NB4 (cell line): ENCODE data around the gene TMA7B.
"Not testable (repeated sequence)": the region's sequence is repeated elsewhere in the genome, so short reads cannot be mapped to it uniquely, and the experiment has no call there.

Source experiments
- DNase-seq: peaks from one replicate; pipeline ENCODE4 v3.0.0; 2010; ENCODE audit warnings: low read depth
- H3K4me3 ChIP-seq: one replicate; pipeline ENCODE4 v1.5.1; 2011; ENCODE audit warnings: mild to moderate bottlenecking, low read depth, low read length, moderate library complexity
- MAX ChIP-seq: IDR thresholded peaks from 2 replicates; pipeline ENCODE4 v1.6.1; 2011; ENCODE audit warnings: low read depth, low read length
- MYC ChIP-seq: IDR thresholded peaks from 2 replicates; pipeline ENCODE4 v1.6.1; 2011; ENCODE audit warnings: low read depth, low read length
- POLR2A ChIP-seq: IDR thresholded peaks from 2 replicates; pipeline ENCODE4 v1.6.1; 2011; ENCODE audit warnings: mild to moderate bottlenecking; ENCODE audit not compliant: insufficient read length; ENCODE audit errors: extremely low read depth
- TF ChIP-seq, protein P1 (sequence below): IDR thresholded peaks from one replicate; pipeline ENCODE4 v1.5.1; 2012; ENCODE audit warnings: low read depth, low read length

Gene TMA7B

GRCh38 chr22:39947220-39948216, 12.7 kb upstream of the TMA7B start:
- no peak overlapping the region for H3K4me3 ChIP-seq
- DNase-seq, result no peak
- TF ChIP-seq, protein P1, sequence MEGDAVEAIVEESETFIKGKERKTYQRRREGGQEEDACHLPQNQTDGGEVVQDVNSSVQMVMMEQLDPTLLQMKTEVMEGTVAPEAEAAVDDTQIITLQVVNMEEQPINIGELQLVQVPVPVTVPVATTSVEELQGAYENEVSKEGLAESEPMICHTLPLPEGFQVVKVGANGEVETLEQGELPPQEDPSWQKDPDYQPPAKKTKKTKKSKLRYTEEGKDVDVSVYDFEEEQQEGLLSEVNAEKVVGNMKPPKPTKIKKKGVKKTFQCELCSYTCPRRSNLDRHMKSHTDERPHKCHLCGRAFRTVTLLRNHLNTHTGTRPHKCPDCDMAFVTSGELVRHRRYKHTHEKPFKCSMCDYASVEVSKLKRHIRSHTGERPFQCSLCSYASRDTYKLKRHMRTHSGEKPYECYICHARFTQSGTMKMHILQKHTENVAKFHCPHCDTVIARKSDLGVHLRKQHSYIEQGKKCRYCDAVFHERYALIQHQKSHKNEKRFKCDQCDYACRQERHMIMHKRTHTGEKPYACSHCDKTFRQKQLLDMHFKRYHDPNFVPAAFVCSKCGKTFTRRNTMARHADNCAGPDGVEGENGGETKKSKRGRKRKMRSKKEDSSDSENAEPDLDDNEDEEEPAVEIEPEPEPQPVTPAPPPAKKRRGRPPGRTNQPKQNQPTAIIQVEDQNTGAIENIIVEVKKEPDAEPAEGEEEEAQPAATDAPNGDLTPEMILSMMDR, result no peak
- no peak for TF ChIP-seq POLR2A

DNA sequence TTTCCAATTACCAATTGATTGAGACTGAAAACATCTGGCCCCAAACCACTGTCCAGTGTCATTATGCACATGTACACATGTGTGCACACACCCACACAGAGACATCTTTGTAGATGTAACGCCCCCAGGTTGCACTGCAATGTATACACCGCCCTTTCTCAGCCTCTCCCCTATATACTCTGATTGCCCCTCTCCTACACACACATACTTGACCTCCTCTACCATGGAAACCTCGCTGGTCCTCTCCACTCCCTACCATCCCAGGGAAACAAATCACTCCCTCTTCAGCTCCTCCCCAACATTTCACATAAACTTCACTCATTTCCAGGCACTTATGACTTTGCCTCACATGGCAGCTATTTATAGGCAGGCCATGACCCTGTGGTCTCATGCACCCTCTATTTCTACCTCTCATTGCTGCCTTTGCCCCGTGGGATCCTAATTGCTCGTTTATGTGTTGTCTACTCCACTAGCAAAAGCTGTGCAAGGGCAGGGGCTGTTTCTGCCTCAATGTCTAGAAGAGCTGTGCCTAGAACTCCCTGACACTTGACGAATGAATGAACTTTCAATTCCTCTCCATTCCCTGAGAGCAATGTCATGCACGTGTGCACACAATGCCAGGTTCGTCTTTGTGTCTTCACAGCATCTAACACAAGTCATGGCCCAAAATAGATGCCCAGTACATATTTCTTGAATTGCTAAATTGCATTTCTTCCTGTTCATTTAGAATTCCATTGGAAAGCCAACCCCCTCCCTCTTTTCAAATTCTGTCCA, 10.0 kb upstream of the TMA7B start:
- TF ChIP-seq MAX, result no peak
- TF ChIP-seq, protein P1, result no peak
- TF ChIP-seq MYC, result no peak
- TF ChIP-seq POLR2A, result no peak
- no peak for DNase-seq
- no peak overlapping the region for H3K4me3 ChIP-seq

DNA sequence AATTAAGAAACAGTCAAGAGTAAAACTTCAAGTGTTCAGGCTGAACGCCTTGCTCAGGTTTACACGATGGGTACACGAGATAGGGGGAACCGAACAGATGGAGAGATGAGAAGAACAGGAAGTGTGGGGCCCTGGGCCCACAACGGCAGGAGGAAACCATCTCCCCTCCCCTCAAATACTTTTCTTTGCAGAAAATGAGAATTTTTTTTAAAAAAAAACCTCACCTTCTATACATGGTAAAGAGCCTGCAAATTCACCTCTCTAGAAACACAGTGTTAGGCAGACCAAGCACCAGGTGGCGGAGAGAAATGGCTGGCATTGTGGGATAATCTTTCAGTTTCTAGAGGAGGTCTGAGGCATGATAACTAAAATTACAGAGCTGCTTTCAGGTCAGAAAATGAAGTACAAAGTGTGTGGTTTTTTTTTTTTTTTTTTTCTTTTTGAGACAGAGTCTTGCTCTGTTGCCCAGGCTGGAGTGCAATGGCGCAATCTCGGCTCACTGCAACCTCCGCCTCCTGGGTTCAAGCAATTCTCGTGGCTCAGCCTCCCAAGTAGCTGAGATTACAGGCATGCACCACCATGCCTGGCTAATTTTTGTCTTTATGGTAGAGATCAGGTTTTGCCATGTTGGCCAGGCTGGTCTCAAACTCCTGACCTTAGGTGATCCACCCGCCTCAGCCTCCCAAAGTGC, 8.4 kb upstream of the TMA7B start:
- not testable (repeated sequence) for H3K4me3 ChIP-seq, DNase-seq

GRCh38 chr22:39952347-39952746, 7.8 kb upstream of the TMA7B start:
- H3K4me3 ChIP-seq, result no peak overlapping the region
- DNase-seq, result no peak
- TF ChIP-seq POLR2A (no peak), MAX (no peak), MYC (no peak)
- TF ChIP-seq, protein P1, result no peak

DNA sequence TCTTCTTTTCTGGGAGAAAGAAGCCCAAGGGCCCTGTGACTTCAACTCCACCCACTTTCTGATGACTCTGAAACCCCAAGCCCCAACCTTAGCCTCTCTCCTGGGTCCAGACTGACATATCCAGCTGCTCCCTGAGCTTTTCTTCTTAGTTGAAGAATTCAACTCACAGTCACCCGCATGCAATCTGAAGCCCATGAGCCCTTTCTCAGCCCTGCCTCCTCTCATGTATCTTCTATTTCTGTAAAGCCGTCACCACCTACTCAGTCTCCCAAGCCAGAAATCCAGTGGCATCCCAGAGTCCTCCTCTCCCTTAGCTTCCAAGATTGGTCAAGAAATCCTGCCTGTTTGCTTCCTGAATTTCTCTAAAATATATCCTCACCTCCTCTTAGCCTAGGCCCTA, 7.1 kb upstream of the TMA7B start:
- TF ChIP-seq, protein P1, result no peak
- TF ChIP-seq MYC (no peak), MAX (no peak)
- no peak overlapping the region for H3K4me3 ChIP-seq
- no peak for DNase-seq

DNA sequence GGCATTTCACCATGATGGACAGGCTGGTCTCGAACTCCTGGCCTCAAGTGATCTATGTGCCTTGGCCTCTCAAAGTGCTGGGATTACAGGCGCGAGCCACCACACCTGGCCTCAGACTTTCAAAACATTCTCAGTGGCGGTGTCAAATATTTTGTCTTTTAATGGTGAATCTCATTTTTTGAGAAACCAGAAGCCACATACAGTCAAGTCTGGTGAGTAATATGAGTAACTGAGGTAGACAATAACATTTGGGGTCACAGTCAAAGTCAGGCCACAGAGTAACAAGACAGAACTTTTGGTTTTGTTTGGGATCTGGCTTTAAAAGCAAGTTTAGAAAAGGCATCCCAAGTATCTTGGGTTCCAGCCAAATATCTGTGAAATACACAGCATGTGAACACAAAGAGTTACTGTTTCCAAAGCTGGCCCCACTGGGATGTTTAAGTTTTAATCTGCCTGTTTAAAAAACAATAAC, 5.6 kb upstream of the TMA7B start:
- DNase-seq, result no peak
- no peak for TF ChIP-seq MAX
- TF ChIP-seq, protein P1, result no peak
- no peak for TF ChIP-seq MYC
- no peak for TF ChIP-seq POLR2A
- no peak overlapping the region for H3K4me3 ChIP-seq
